ENCODE measurements around the gene TCEAL6.
"Not testable (repeated sequence)": the region's sequence is repeated elsewhere in the genome, so short reads cannot be mapped to it uniquely, and the experiment has no call there.

Gene TCEAL6

GRCh38 chrX:102142274-102142673, at the start of gene TCEAL6:
Gene TCEAL6, minus strand, starts transcription at chrX:102142481.
- not testable (repeated sequence) for DNase-seq

- no peak for DNase-seq
Measured at GRCh38 chrX:102185967-102186720, 43.9 kb upstream of the TCEAL6 start.

- DNase-seq: peak; percentile 1
Measured at GRCh38 chrX:102155806-102156179, 13.5 kb upstream of the TCEAL6 start, which contains the start of gene BEX5. Gene BEX5, minus strand, starts transcription at chrX:102155977. Its CDS starts 1,712 bp downstream, at chrX:102154265.

GRCh38 chrX:102154900-102155805, 12.9 kb upstream of the TCEAL6 start:
- DNase-seq: no peak

- no peak for DNase-seq
Measured at GRCh38 chrX:102154218-102154860, 12.1 kb upstream of the TCEAL6 start.

GRCh38 chrX:102141631-102142030, 650 bp downstream of the TCEAL6 start:
- DNase-seq: not testable (repeated sequence)

GRCh38 chrX:102140876-102141275, 1.4 kb downstream of the TCEAL6 start:
- not testable (repeated sequence) for DNase-seq

- no peak for DNase-seq
Measured at GRCh38 chrX:102138064-102138463, 4.2 kb downstream of the TCEAL6 start.

- no peak for DNase-seq
Measured at GRCh38 chrX:102129473-102129872, 12.8 kb downstream of the TCEAL6 start.

- DNase-seq: no peak
Measured at GRCh38 chrX:102126863-102127262, 15.4 kb downstream of the TCEAL6 start.

- DNase-seq: not testable (repeated sequence)
Measured at GRCh38 chrX:102126080-102126818, 16.0 kb downstream of the TCEAL6 start.

- DNase-seq: not testable (repeated sequence)
Measured at GRCh38 chrX:102125436-102125835, 16.8 kb downstream of the TCEAL6 start, which contains the start of gene TCEAL2. Gene TCEAL2, plus strand, starts transcription at chrX:102125679. Its CDS starts 1,152 bp downstream, at chrX:102126831.

GRCh38 chrX:102125014-102125413, 17.3 kb downstream of the TCEAL6 start:
- DNase-seq: not testable (repeated sequence)

GRCh38 chrX:102115748-102116147, 26.5 kb downstream of the TCEAL6 start:
- no peak for DNase-seq

GRCh38 chrX:102113367-102113766, 28.9 kb downstream of the TCEAL6 start:
- DNase-seq: no peak

Data from EL (cell line).